ENCODE results near the gene GRIA1.

DNA sequence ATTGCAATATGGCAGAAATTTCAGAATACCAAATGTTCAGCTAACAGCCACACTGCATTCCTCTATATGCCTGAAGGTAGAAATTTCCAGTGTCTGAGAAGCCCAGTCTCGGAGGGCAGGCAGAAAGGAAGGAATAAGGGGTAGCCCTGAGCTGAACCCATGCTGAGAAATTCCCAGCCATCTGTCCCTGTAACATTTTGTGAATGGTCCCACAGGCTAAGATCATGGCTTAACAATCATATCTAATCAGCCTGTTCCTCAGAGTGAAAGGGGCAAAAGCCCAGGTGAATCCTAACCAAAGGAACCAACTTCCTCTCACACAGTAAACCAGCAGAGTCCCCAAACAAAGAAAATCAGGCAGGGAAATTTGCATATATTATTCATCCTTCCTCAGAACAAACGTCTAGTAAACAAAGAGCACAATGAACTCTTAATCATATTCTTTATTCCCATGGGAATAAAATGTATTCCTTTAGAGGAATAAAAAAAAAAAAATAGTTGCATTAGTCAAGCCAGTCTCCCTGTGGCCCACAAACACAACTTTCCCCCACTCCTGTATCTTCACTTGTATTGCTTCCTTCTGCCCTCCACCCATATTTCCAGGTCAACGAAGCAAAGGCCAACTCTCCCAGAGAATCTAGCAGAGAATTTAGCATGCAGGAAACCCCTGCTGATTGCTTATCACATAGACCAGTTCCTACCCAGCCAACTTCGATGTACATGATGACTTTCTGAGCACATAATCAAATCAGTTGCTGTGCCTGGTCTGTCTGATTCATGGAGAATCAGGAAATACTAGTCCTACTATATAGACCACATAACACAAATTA is 290.6 kb downstream of the GRIA1 start:
- TF ChIP-seq, protein P1, sequence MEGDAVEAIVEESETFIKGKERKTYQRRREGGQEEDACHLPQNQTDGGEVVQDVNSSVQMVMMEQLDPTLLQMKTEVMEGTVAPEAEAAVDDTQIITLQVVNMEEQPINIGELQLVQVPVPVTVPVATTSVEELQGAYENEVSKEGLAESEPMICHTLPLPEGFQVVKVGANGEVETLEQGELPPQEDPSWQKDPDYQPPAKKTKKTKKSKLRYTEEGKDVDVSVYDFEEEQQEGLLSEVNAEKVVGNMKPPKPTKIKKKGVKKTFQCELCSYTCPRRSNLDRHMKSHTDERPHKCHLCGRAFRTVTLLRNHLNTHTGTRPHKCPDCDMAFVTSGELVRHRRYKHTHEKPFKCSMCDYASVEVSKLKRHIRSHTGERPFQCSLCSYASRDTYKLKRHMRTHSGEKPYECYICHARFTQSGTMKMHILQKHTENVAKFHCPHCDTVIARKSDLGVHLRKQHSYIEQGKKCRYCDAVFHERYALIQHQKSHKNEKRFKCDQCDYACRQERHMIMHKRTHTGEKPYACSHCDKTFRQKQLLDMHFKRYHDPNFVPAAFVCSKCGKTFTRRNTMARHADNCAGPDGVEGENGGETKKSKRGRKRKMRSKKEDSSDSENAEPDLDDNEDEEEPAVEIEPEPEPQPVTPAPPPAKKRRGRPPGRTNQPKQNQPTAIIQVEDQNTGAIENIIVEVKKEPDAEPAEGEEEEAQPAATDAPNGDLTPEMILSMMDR (IDR thresholded peaks at IDR 0.05): no peak
- TF ChIP-seq POLR2AphosphoS5 (IDR thresholded peaks at IDR 0.05) (no peak), POLR2A (IDR thresholded peaks at IDR 0.05) (no peak)
